Left lung (tissue), 10 donors: ENCODE results near the gene USP5. TPM values are rescaled to one million over a fixed set of nuclear protein-coding genes. Genes with fewer than 3 reads are reported as not detected.
"Not testable (repeated sequence)": the region's sequence is repeated elsewhere in the genome, so short reads cannot be mapped to it uniquely, and the experiment has no call there.

Experiments used
- ATAC-seq: fragments of 200-7000 bp; cut with Tn5 transposase; one replicate; pipeline ENCODE4 v1.9.1; 2020; ENCODE audit warnings: moderate library complexity
- DNase-seq, 4 donors: peaks; one replicate each; pipeline ENCODE4 v3.0.0-alpha.2; 2013 to 2020
- H3K27ac ChIP-seq, 2 donors: fragments of 200-600 bp; sonication (generic) in 1 of 2; one replicate each; pipeline versions ENCODE4 v1.5.0 to v1.8.0; 2020 to 2021
- H3K27me3 ChIP-seq, 2 donors: fragments of 200-600 bp; sonication (generic) in 1 of 2; one replicate each; pipeline versions ENCODE4 v1.5.0 to v1.8.0; 2020 to 2021
- H3K36me3 ChIP-seq, 2 donors: fragments of 200-600 bp; sonication (generic) in 1 of 2; one replicate each; pipeline versions ENCODE4 v1.5.0 to v1.8.0; 2020 to 2021
- H3K4me1 ChIP-seq, 2 donors: fragments of 200-600 bp; one replicate each; pipeline ENCODE4 v1.8.0; 2021
- H3K4me3 ChIP-seq, 2 donors: fragments of 200-600 bp; sonication (generic) in 1 of 2; one replicate each; pipeline versions ENCODE4 v1.5.0 to v1.8.0; 2020 to 2021; ENCODE audit warnings: mild to moderate bottlenecking in 1 of 2
- H3K9me3 ChIP-seq, 2 donors: fragments of 200-600 bp; sonication (generic) in 1 of 2; one replicate each; pipeline versions ENCODE4 v1.5.0 to v1.8.0; 2020 to 2021
- intact Hi-C, 2 donors: fragments of 100-400 bp; cut with DNase I; formaldehyde crosslinking; loops; one replicate each; pipeline versions ENCODE4 v1.11.2 to v1.14.2; 2022
- polyA plus RNA-seq, 6 donors: library from polyadenylated mRNA; unstranded; fragments of 120-200 nt; gene quantifications; one replicate each; pipeline ENCODE4 v1.2.1, GENCODE V29; 2013; ENCODE audit not compliant: insufficient read length in 6 of 6
- total RNA-seq, 2 donors: library from RNA; stranded (reverse); fragmentation: NEBNext Ultra II Directional; extraction: Animal tissue kit (Norgen Biotek cat#: 25700); gene quantifications; one replicate each; pipeline ENCODE4 v1.2.1, GENCODE V29; 2021
- TF ChIP-seq, protein P1 (sequence below), 2 donors: fragments of 200-600 bp; sonication (generic) in 1 of 2; IDR thresholded peaks; one replicate each; pipeline versions ENCODE4 v1.5.0 to v1.8.0; 2021; ENCODE audit warnings: antibody characterized with exemption in 2 of 2
- donor health status: DM: no; HTN: yes; CAD: no.
- donor health status: DM: no; HTN: no; CAD: no.

The USP5 gene
- total and polyA plus RNA-seq, 8 donors: 50.8 to 90.2 (median 59.7) TPM

- no peaks in the 10 kb centered on the region for H3K27me3 ChIP-seq
- TF ChIP-seq, protein P1, sequence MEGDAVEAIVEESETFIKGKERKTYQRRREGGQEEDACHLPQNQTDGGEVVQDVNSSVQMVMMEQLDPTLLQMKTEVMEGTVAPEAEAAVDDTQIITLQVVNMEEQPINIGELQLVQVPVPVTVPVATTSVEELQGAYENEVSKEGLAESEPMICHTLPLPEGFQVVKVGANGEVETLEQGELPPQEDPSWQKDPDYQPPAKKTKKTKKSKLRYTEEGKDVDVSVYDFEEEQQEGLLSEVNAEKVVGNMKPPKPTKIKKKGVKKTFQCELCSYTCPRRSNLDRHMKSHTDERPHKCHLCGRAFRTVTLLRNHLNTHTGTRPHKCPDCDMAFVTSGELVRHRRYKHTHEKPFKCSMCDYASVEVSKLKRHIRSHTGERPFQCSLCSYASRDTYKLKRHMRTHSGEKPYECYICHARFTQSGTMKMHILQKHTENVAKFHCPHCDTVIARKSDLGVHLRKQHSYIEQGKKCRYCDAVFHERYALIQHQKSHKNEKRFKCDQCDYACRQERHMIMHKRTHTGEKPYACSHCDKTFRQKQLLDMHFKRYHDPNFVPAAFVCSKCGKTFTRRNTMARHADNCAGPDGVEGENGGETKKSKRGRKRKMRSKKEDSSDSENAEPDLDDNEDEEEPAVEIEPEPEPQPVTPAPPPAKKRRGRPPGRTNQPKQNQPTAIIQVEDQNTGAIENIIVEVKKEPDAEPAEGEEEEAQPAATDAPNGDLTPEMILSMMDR (IDR thresholded peaks at IDR 0.05): no peak
- no peak for DNase-seq
- H3K4me1 ChIP-seq: peaks cover 0 to 17% of the 10 kb centered on the region in 2 donors
- H3K4me3 ChIP-seq: no peak overlapping the region
- H3K27ac ChIP-seq: no peak overlapping the region
- no peaks in the 10 kb centered on the region for H3K9me3 ChIP-seq
- H3K36me3 ChIP-seq: peaks cover 0 to 39% of the 10 kb centered on the region in 2 donors
- ATAC-seq: no peak
- intact Hi-C loops: no loop called here
These were observed 31.7 kb downstream of the USP5 start for GRCh38 chr12:6883683-6884082.

- H3K27ac ChIP-seq: no peak overlapping the region
- DNase-seq (peak in 1 of 4 donors; percentile 12), ATAC-seq (no peak)
- H3K27me3 ChIP-seq: no peaks in the 10 kb centered on the region
- H3K36me3 ChIP-seq: peaks cover 0 to 39% of the 10 kb centered on the region in 2 donors
- TF ChIP-seq, protein P1 (IDR thresholded peaks at IDR 0.05): no peak
- H3K9me3 ChIP-seq: no peaks in the 10 kb centered on the region
- no peak overlapping the region for H3K4me3 ChIP-seq
- H3K4me1 ChIP-seq: peaks cover 0 to 17% of the 10 kb centered on the region in 2 donors
- intact Hi-C loops: no loop called here
These were observed 32.6 kb downstream of the USP5 start for GRCh38 chr12:6884539-6884938.

DNA sequence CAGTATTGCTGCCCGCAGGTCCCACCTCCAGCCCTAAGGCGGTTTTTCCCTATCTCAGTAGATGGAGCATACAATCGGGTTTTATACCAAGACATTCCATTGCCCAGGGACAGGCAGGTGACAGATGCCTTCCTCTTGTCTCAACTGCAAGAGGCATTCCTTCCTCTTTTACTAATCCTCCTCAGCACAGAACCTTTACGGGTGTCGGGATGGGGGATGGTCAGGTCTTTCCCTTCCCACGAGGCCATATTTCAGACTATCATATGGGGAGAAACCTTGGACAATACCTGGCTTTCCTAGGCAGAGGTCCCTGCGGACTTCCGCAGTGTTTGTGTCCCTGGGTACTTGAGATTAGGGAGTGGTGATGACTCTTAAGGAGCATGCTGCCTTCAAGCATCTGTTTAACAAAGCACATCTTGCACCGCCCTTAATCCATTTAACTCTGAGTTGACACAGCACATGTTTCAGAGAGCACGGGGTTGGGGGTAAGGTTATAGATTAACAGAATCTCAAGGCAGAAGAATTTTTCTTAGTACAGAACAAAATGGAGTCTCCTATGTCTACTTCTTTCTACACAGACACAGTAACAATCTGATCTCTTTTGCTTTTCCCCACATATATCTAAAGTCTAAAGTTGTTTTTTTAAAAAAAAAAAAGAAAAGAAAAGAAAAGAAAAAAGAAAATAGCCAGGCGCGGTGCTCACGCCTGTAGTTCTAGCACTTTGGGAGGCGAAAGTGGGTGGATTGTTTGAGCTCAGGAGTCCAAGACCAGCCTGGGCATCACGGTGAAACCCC, 34.5 kb downstream of the USP5 start:
- H3K27ac ChIP-seq: peak overlapping the region; percentile 71 to 83
- H3K36me3 ChIP-seq: peaks cover 0 to 39% of the 10 kb centered on the region in 2 donors
- H3K9me3 ChIP-seq, ATAC-seq, H3K4me3 ChIP-seq, intact Hi-C loops, H3K27me3 ChIP-seq: not testable (repeated sequence)
- DNase-seq: peak in 1 of 4 donors; percentile 17
- H3K4me1 ChIP-seq: peaks cover 8 to 29% of the 10 kb centered on the region in 2 donors

- Histone ChIP-seq H3K36me3 (peaks cover 0 to 37% of the 10 kb centered on the region in 2 donors), H3K4me3 (no peak overlapping the region), H3K27me3 (no peaks in the 10 kb centered on the region), H3K9me3 (no peaks in the 10 kb centered on the region), H3K27ac (peak overlapping the region; percentile 71 to 83), H3K4me1 (peaks cover 9 to 36% of the 10 kb centered on the region in 2 donors)
- TF ChIP-seq, protein P1 (IDR thresholded peaks at IDR 0.05): no peak
- DNase-seq (peak in 1 of 4 donors; percentile 66), ATAC-seq (peak; percentile 21)
- intact Hi-C loops: no loop called here
These were observed 35.5 kb downstream of the USP5 start for GRCh38 chr12:6887460-6887859.

DNA sequence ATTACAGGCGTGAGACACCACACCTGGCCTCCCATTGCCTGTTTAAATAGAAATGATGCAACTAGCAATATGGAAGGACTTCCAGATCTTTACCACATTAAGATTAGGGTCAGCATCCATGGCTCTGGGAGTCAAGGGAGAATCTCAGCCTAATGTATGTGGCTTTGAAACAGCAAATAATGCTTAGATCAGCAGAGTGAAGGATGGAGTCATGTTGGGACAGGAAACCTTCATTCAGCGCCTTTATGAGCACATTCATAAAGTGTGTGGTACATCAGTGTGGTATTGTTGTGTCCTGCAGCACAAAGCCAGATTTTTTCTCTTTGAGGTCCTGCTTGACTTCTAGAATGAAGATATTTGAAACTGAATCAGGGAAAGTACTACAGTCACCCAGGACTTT, 36.4 kb downstream of the USP5 start:
- no peak for ATAC-seq
- peaks cover 0 to 28% of the 10 kb centered on the region in 2 donors for H3K36me3 ChIP-seq
- H3K4me3 ChIP-seq: no peak overlapping the region
- H3K27ac ChIP-seq: no peak overlapping the region
- TF ChIP-seq, protein P1 (IDR thresholded peaks at IDR 0.05): no peak
- H3K9me3 ChIP-seq: no peaks in the 10 kb centered on the region
- no peak for DNase-seq
- intact Hi-C loops: no loop called here
- no peaks in the 10 kb centered on the region for H3K27me3 ChIP-seq
- peaks cover 9 to 36% of the 10 kb centered on the region in 2 donors for H3K4me1 ChIP-seq

GRCh38 chr12:6888794-6889193, 36.8 kb downstream of the USP5 start:
- H3K4me3 ChIP-seq, H3K27ac ChIP-seq, H3K27me3 ChIP-seq, H3K9me3 ChIP-seq, ATAC-seq, intact Hi-C loops: not testable (repeated sequence)
- peaks cover 9 to 36% of the 10 kb centered on the region in 2 donors for H3K4me1 ChIP-seq
- DNase-seq: peak in 1 of 4 donors; percentile 2
- H3K36me3 ChIP-seq: peaks cover 0 to 23% of the 10 kb centered on the region in 2 donors

DNA sequence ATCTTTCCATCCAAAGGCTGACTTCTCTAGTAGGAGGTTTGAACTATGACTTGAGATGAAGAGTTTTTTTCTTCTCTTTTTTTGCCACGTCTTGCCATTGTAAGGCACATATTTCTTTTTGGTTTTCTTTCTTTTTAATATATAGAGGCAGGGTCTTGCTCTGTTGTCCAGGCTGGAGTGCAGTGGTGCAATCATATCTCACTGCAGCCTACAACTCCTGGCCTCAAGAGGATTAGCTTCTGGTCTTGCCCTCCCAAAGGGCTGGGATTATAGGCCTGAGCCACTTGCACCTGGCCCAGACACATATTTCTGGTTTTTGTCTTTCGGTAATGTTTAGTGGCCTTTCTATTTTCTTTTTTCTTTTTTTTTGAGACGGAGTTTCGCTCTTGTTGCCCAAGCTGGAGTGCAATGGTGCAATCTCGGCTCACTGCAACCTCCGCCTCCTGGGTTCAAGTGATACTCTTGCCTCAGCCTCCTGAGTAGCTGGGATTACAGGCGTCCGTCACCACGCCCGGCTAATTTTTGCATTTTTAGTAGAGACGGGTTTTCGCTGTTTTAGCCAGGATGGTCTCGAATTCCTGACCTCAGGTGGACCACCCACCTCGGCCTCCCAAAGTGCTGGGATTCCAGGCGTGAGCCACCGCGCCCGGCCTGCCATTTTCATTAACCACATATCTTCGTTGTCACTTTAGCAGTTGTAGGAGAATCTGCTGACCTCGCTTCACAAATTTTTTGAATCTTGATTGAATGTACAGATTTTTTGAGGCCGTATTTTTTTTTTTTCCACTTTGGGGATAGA, 38.0 kb downstream of the USP5 start:
- H3K27me3 ChIP-seq, ATAC-seq, H3K9me3 ChIP-seq, intact Hi-C loops: not testable (repeated sequence)
- H3K4me3 ChIP-seq: peak overlapping the region in 1 of 2 donors; percentile 43
- DNase-seq: peak in 1 of 4 donors; percentile 29
- H3K27ac ChIP-seq: peak overlapping the region; percentile 94
- H3K4me1 ChIP-seq: peaks cover 9 to 39% of the 10 kb centered on the region in 2 donors
- H3K36me3 ChIP-seq: peaks cover 0 to 12% of the 10 kb centered on the region in 2 donors
